K562 (cell line): ENCODE measurements around the gene PLEKHG5. TPM values are rescaled to one million over a fixed set of nuclear protein-coding genes. Genes with fewer than 3 reads are reported as not detected.

Source experiments
- ATAC-seq: fragments of 200-7000 bp; cut with Tn5 transposase; 3 replicates; pipeline ENCODE4 v1.9.1; 2020; ENCODE audit warnings: moderate library complexity
- BruUV-seq: library from RNA; stranded (reverse); fragments of 400-500 nt; replicated peaks from 2 replicates; lab custom pipeline; 2021; lab: Mats Ljungman, UMichigan
- CTCF ChIA-PET: fragments of 300-600 bp; formaldehyde crosslinking; extraction: SDS; loops from one replicate; lab custom pipeline; 2021; ENCODE audit warnings: low intra/inter-chr PET ratio; lab: Yijun Ruan, JAX
- POLR2A ChIA-PET: fragments of 300-600, 350-650 bp; sonication (Branson Sonifier 250); formaldehyde crosslinking; extraction: SDS; loops from one replicate; lab custom pipeline; 2021; ENCODE audit warnings: antibody characterized with exemption, inconsistent platforms; lab: Yijun Ruan, JAX
- DNase-seq, 4 experiments: peaks; one replicate each; pipeline versions ENCODE4 v3.0.0 to v3.0.0-alpha.2; 2011 to 2018; ENCODE audit warnings: low spot score in 3 of 4, mixed read lengths in 3 of 4; ENCODE audit errors: extremely low read depth in 1 of 4
- FAIRE-seq: peaks from 2 replicates; lab custom pipeline; 2011; peaks lifted over from hg19 to GRCh38; lab: Jason Lieb, UNC
- H2AFZ ChIP-seq: 2 replicates; pipeline ENCODE4 v1.6.0; 2011; ENCODE audit warnings: low read depth, low read length, control low read depth, inconsistent platforms
- H3K27ac ChIP-seq: fragments of 200-600 bp; 3 replicates; pipeline ENCODE4 v1.8.0; 2011; ENCODE audit warnings: low read depth, mild to moderate bottlenecking, control low read depth, inconsistent platforms, low read length, moderate library complexity, mixed read lengths; ENCODE audit errors: extremely low read depth
- H3K27me3 ChIP-seq, 2 experiments: fragments of 300-600 bp in 1 of 2; 2 replicates in 1 of 2; 3 replicates in 1 of 2; pipeline versions ENCODE4 v1.6.0 to v1.8.0; 2011; ENCODE audit warnings: inconsistent platforms in 2 of 2, low read length in 2 of 2, mild to moderate bottlenecking in 1 of 2, mixed read lengths in 1 of 2, moderate library complexity in 1 of 2; ENCODE audit not compliant: control insufficient read depth in 2 of 2, insufficient read depth in 2 of 2
- H3K36me3 ChIP-seq: fragments of 300-600 bp; 3 replicates; pipeline ENCODE4 v1.8.0; 2011; ENCODE audit warnings: mild to moderate bottlenecking, low read length, inconsistent platforms; ENCODE audit not compliant: control insufficient read depth, insufficient read depth
- H3K4me1 ChIP-seq, 2 experiments: fragments of 200-600 bp in 1 of 2; replicated peaks in 1 of 2; 2 replicates in 1 of 2; 3 replicates in 1 of 2; pipeline versions ENCODE4 v1.5.1 to v1.8.0; 2011; ENCODE audit warnings: inconsistent platforms in 2 of 2, low read length in 2 of 2, mild to moderate bottlenecking in 1 of 2, mixed read lengths in 1 of 2, moderate library complexity in 1 of 2; ENCODE audit not compliant: control insufficient read depth in 2 of 2, insufficient read depth in 2 of 2
- H3K4me2 ChIP-seq: 2 replicates; pipeline ENCODE4 v1.6.1; 2011; ENCODE audit warnings: low read length, control low read depth, inconsistent platforms, mixed read lengths; ENCODE audit not compliant: insufficient read depth
- H3K4me3 ChIP-seq: fragments of 200-600 bp; sonication (generic), shearing (Covaris generic); 2 replicates; pipeline ENCODE4 v1.5.1; 2016; ENCODE audit warnings: control low read depth, inconsistent platforms
- H3K79me2 ChIP-seq: fragments of 200-600 bp; 3 replicates; pipeline ENCODE4 v1.8.0; 2011; ENCODE audit warnings: low read length, inconsistent platforms; ENCODE audit not compliant: control insufficient read depth, insufficient read depth
- H3K9ac ChIP-seq, 2 experiments: 2 replicates each; pipeline versions ENCODE4 v1.6.0 to v1.6.1; 2011; ENCODE audit warnings: low read depth in 2 of 2, low read length in 2 of 2, control low read depth in 1 of 2, inconsistent platforms in 1 of 2, mild to moderate bottlenecking in 1 of 2, mixed read lengths in 1 of 2; ENCODE audit not compliant: insufficient read depth in 1 of 2
- H3K9me1 ChIP-seq: one replicate; pipeline ENCODE4 v1.6.0; 2011; ENCODE audit warnings: inconsistent platforms, mild to moderate bottlenecking, low read length, moderate library complexity; ENCODE audit not compliant: control insufficient read depth, insufficient read depth
- H3K9me3 ChIP-seq: replicated peaks from 2 replicates; pipeline ENCODE4 v1.5.1; 2011; ENCODE audit warnings: low read depth, low read length, inconsistent platforms; ENCODE audit not compliant: control insufficient read depth, insufficient read depth
- H4K20me1 ChIP-seq: replicated peaks from 2 replicates; pipeline ENCODE4 v1.6.1; 2011; ENCODE audit warnings: low read length, inconsistent platforms, mixed read lengths; ENCODE audit not compliant: control insufficient read depth, insufficient read depth
- SPI1 ChIP-seq: IDR thresholded peaks from 2 replicates; pipeline ENCODE4 v1.6.1; 2011; ENCODE audit warnings: low read depth, low read length, control low read depth, borderline replicate concordance
- ZC3H4 ChIP-seq: sonication (generic); formaldehyde crosslinking; IDR thresholded peaks from 2 replicates; pipeline ENCODE4 v1.9.0; 2021; ENCODE audit warnings: missing genetic modification reagents, borderline replicate concordance
- WGBS: fragments of 100-300 bp; shearing (Covaris generic); methylation state at CpG from one replicate; pipeline ENCODE4 v1.1.6; 2016; ENCODE audit warnings: low coverage, mixed read lengths; ENCODE audit not compliant: insufficient coverage; ENCODE audit errors: missing lambda C conversion rate; 5-methylcytosine and 5-hydroxymethylcytosine counted together
- in situ Hi-C: fragments of 300-500 bp; cut with MboI; formaldehyde crosslinking; loops from 4 replicates; pipeline ENCODE4 v1.15.0; 2018; ENCODE audit warnings: inconsistent platforms, mixed read lengths
- intact Hi-C: fragments of 100-400 bp; cut with micrococcal nuclease; formaldehyde crosslinking; loops from 2 replicates; pipeline ENCODE4 v1.14.2; 2022
- polyA plus RNA-seq, 8 experiments: library from polyadenylated mRNA; depleted of rRNA in 4 of 8; stranded (reverse) in 5 of 8; unstranded in 3 of 8; fragments of >200 nt; fragmentation: Nextera tagmentation in 2 of 8; fragmentation: Illumina TruSeq in 1 of 8; extraction: Ambion mirVana in 2 of 8; extraction: Trizol in 1 of 8; gene quantifications; 2 replicates each; pipeline versions ENCODE4 v1.2.1 to v1.2.3, GENCODE V29; 2011 to 2014; ENCODE audit warnings: inconsistent platforms in 1 of 8, missing spikeins in 1 of 8
- total RNA-seq, 7 experiments: library from RNA; depleted of rRNA in 6 of 7; stranded (reverse); fragments of >200 nt in 6 of 7; fragmentation: Illumina TruSeq in 2 of 7; extraction: Trizol in 2 of 7; gene quantifications; 2 replicates each; pipeline versions ENCODE4 v1.2.1 to v1.2.3, GENCODE V29; 2011 to 2021; ENCODE audit warnings: low replicate concordance in 1 of 7
- TF ChIP-seq, protein P1 (sequence below): fragments of 200-800 bp; sonication (Bioruptor generic); IDR thresholded peaks from 2 replicates; pipeline ENCODE4 v1.6.1; 2016; ENCODE audit warnings: missing genetic modification characterization, missing compliant biosample characterization
- TF ChIP-seq, protein P2 (sequence below): fragments of 450-650 bp; IDR thresholded peaks from 2 replicates; pipeline ENCODE4 v1.6.1; 2017; ENCODE audit warnings: antibody characterized with exemption, mild to moderate bottlenecking

PLEKHG5 gene
- total and polyA plus RNA-seq, 9 of the 15 experiments (the other 6 are each of a cell fraction or from before 2014, with no cell fraction given), result 0.04 to 0.29 (median 0.09) TPM; not detected in 3

DNA sequence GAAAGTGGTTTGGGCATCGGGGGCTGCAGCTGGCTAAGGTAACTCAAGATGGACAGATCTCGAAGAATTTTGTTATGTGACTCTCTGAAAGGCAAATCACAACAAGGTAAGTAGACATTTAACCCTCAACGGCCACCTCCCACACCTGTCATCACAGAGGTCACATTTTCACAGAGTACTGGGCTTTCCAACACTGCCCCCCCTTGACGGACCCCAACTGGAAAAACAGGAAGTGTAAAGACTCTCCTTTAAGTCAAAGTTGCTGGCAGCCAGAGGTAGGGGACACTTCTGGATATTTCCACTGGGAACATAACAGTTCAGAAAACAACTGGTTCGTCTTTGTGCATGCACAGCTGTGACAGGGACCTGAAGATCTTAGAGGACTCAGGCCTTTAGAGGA lies 40.5 kb upstream of the PLEKHG5 start:
- in situ Hi-C loops (no loop called here), intact Hi-C loops (no loop called here)
- no peaks in the 10 kb centered on the region for H3K9me3 ChIP-seq
- CTCF ChIA-PET, result no interaction called here
- H3K4me2 ChIP-seq, result no peak overlapping the region
- H3K79me2 ChIP-seq, result peaks cover 7% of the 10 kb centered on the region; the same call in 1 of the 3 replicates
- peaks cover 5% of the 10 kb centered on the region; the same call in 1 of the 2 replicates for H4K20me1 ChIP-seq
- BruUV-seq, result TSS peak; percentile 20
- H3K9ac ChIP-seq, result no peak overlapping the region
- no peak overlapping the region for H3K27ac ChIP-seq
- FAIRE-seq, result no peak
- H3K4me3 ChIP-seq, result no peak overlapping the region
- no peaks in the 10 kb centered on the region for H3K9me1 ChIP-seq
- ATAC-seq, result no peak
- WGBS, result 86% methylated on average over 5 of the region's 5 CpGs
- no peaks in the 10 kb centered on the region for H3K4me1 ChIP-seq
- no peak for DNase-seq
- H2AFZ ChIP-seq, result no peak overlapping the region
- POLR2A ChIA-PET, result interaction anchor here (0.7 to 0.8 kb wide), 2 partner anchors 11 to 19 kb away, joined by 3 read pairs; no protein-coding TSS in a partner anchor
- H3K27me3 ChIP-seq, result no peaks in the 10 kb centered on the region
- H3K36me3 ChIP-seq, result peaks cover 86% of the 10 kb centered on the region
- TF ChIP-seq SPI1, result peak; percentile 80
- TF ChIP-seq ZC3H4 (CRISPR knock-in tag), result no peak
- TF ChIP-seq, protein P1, sequence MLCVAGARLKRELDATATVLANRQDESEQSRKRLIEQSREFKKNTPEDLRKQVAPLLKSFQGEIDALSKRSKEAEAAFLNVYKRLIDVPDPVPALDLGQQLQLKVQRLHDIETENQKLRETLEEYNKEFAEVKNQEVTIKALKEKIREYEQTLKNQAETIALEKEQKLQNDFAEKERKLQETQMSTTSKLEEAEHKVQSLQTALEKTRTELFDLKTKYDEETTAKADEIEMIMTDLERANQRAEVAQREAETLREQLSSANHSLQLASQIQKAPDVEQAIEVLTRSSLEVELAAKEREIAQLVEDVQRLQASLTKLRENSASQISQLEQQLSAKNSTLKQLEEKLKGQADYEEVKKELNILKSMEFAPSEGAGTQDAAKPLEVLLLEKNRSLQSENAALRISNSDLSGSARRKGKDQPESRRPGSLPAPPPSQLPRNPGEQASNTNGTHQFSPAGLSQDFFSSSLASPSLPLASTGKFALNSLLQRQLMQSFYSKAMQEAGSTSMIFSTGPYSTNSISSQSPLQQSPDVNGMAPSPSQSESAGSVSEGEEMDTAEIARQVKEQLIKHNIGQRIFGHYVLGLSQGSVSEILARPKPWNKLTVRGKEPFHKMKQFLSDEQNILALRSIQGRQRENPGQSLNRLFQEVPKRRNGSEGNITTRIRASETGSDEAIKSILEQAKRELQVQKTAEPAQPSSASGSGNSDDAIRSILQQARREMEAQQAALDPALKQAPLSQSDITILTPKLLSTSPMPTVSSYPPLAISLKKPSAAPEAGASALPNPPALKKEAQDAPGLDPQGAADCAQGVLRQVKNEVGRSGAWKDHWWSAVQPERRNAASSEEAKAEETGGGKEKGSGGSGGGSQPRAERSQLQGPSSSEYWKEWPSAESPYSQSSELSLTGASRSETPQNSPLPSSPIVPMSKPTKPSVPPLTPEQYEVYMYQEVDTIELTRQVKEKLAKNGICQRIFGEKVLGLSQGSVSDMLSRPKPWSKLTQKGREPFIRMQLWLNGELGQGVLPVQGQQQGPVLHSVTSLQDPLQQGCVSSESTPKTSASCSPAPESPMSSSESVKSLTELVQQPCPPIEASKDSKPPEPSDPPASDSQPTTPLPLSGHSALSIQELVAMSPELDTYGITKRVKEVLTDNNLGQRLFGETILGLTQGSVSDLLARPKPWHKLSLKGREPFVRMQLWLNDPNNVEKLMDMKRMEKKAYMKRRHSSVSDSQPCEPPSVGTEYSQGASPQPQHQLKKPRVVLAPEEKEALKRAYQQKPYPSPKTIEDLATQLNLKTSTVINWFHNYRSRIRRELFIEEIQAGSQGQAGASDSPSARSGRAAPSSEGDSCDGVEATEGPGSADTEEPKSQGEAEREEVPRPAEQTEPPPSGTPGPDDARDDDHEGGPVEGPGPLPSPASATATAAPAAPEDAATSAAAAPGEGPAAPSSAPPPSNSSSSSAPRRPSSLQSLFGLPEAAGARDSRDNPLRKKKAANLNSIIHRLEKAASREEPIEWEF (CRISPR knock-in tag), result no peak
- TF ChIP-seq, protein P2, sequence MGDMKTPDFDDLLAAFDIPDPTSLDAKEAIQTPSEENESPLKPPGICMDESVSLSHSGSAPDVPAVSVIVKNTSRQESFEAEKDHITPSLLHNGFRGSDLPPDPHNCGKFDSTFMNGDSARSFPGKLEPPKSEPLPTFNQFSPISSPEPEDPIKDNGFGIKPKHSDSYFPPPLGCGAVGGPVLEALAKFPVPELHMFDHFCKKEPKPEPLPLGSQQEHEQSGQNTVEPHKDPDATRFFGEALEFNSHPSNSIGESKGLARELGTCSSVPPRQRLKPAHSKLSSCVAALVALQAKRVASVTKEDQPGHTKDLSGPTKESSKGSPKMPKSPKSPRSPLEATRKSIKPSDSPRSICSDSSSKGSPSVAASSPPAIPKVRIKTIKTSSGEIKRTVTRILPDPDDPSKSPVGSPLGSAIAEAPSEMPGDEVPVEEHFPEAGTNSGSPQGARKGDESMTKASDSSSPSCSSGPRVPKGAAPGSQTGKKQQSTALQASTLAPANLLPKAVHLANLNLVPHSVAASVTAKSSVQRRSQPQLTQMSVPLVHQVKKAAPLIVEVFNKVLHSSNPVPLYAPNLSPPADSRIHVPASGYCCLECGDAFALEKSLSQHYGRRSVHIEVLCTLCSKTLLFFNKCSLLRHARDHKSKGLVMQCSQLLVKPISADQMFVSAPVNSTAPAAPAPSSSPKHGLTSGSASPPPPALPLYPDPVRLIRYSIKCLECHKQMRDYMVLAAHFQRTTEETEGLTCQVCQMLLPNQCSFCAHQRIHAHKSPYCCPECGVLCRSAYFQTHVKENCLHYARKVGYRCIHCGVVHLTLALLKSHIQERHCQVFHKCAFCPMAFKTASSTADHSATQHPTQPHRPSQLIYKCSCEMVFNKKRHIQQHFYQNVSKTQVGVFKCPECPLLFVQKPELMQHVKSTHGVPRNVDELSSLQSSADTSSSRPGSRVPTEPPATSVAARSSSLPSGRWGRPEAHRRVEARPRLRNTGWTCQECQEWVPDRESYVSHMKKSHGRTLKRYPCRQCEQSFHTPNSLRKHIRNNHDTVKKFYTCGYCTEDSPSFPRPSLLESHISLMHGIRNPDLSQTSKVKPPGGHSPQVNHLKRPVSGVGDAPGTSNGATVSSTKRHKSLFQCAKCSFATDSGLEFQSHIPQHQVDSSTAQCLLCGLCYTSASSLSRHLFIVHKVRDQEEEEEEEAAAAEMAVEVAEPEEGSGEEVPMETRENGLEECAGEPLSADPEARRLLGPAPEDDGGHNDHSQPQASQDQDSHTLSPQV, result no peak
